Ovary (tissue), 9 donors: ENCODE results near the gene MAD1L1. TPM values are rescaled to one million over a fixed set of nuclear protein-coding genes. Genes with fewer than 3 reads are reported as not detected.

Experiments
- DNase-seq, 5 donors: peaks; one replicate each; pipeline ENCODE4 v3.0.0-alpha.2; 2019 to 2020
- H3K27ac ChIP-seq, 2 donors: fragments of 200-600 bp; one replicate each; pipeline versions ENCODE4 v1.5.1 to v1.8.0; 2019 to 2022
- H3K27me3 ChIP-seq: fragments of 200-600 bp; one replicate; pipeline ENCODE4 v1.8.0; 2022
- H3K36me3 ChIP-seq: fragments of 200-600 bp; sonication (generic); one replicate; pipeline ENCODE4 v1.5.1; 2019
- H3K4me1 ChIP-seq: one replicate; pipeline ENCODE4 v1.8.1; 2013; ENCODE audit warnings: mild to moderate bottlenecking, moderate library complexity; ENCODE audit not compliant: insufficient read depth
- H3K4me3 ChIP-seq: fragments of 200-600 bp; sonication (generic); one replicate; pipeline ENCODE4 v1.5.1; 2017
- H3K9me3 ChIP-seq, 2 donors: fragments of 200-600 bp in 1 of 2; sonication (generic) in 1 of 2; one replicate each; pipeline versions ENCODE4 v1.5.1 to v1.8.1; 2013 to 2019; ENCODE audit warnings: mild to moderate bottlenecking in 1 of 2, moderate library complexity in 1 of 2
- EP300 ChIP-seq: sonication (generic); formaldehyde crosslinking; IDR thresholded peaks from one replicate; pipeline ENCODE4 v1.6.1; 2017; ENCODE audit warnings: antibody characterized with exemption
- POLR2A ChIP-seq: fragments of 450-650 bp; IDR thresholded peaks from one replicate; pipeline ENCODE4 v1.6.1; 2017; ENCODE audit warnings: antibody characterized with exemption, mild to moderate bottlenecking, moderate library complexity
- WGBS, 3 donors: extraction: QIAGEN DNeasy Blood & Tissue Kit in 1 of 3; methylation state at CpG; one replicate each; pipeline versions ENCODE4 v1.1.5 to v1.1.7; 2013 to 2017; 5-methylcytosine and 5-hydroxymethylcytosine counted together
- intact Hi-C, 4 donors: fragments of 100-400 bp; cut with DNase I; formaldehyde crosslinking; loops; one replicate each; pipeline versions ENCODE4 v1.11.0 to v1.15.1; 2022 to 2023
- polyA plus RNA-seq, 2 donors: library from polyadenylated mRNA; stranded (reverse); fragments of 200-250 nt in 1 of 2; fragments of 350-450 nt in 1 of 2; fragmentation: Illumina TruSeq in 1 of 2; extraction: RNeasy Lipid Tissue Mini Kit (QIAGEN cat#74804) in 1 of 2; gene quantifications; one replicate each; pipeline ENCODE4 v1.2.3, GENCODE V29; 2013 to 2014
- total RNA-seq, 7 donors: library from RNA; depleted of rRNA in 2 of 7; stranded (reverse); fragments of >200 nt in 2 of 7; fragmentation: NEBNext Ultra II Directional in 3 of 7; extraction: Animal tissue kit (Norgen Biotek cat#: 25700) in 3 of 7; gene quantifications; one replicate each; pipeline versions ENCODE4 v1.1.0 to v1.2.4, GENCODE V29; 2016 to 2023
- TF ChIP-seq, protein P1 (sequence below), 3 donors: fragments of 450-650 bp in 2 of 3; fragments of 200-600 bp in 1 of 3; IDR thresholded peaks; one replicate each; pipeline versions ENCODE4 v1.5.1 to v1.8.0; 2016 to 2022; ENCODE audit warnings: antibody characterized with exemption in 3 of 3, mild to moderate bottlenecking in 1 of 3
- donor health status: DM: no; HTN: no; CAD: no; lungs with moderate emphysema.
- donor health status: DM: no; HTN: no; CAD: no.
- donor health status: Bipolar disorder and iron deficiency.
- donor health status: DM: yes; HTN: yes; CAD: no.
- donor health status: DM: no; HTN: no; CAD: no.
- donor health status: DM: yes; HTN: yes; CAD: no.

Gene MAD1L1
- total and polyA plus RNA-seq, 9 donors = 5.9 to 36.6 (median 22.8) TPM

DNA sequence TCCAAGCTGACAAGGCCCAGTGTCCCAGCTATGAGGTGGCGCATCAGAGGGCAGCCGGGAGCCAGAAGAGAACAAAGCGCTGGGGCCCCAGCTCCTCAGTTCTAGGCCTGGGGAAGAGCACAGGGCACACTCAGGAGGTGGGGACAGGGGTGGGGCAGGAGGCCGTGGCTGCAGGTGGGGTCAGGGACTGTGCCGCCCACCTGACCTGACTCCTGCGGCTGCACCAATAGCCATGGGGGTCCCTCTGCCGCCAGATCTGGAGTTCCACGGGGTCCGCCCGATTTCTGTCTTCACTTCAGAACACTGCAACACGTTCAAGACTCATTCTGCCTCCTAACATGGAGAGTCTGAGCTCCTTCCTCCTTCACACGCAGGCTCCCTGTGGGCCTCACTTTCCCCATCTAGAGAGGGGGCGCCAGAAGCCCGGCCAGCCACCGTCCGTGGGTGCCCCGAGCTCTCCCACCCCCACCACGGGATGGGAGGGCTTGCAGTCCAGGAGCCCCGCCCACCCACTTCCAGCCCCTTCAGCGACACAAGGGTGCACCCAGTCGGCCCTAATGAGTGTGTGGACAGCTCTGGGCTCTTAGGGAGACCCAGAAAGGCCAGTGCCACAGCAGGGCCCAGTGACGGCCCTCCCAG is 278.3 kb downstream of the MAD1L1 start:
- no peak for TF ChIP-seq EP300
- TF ChIP-seq, protein P1, sequence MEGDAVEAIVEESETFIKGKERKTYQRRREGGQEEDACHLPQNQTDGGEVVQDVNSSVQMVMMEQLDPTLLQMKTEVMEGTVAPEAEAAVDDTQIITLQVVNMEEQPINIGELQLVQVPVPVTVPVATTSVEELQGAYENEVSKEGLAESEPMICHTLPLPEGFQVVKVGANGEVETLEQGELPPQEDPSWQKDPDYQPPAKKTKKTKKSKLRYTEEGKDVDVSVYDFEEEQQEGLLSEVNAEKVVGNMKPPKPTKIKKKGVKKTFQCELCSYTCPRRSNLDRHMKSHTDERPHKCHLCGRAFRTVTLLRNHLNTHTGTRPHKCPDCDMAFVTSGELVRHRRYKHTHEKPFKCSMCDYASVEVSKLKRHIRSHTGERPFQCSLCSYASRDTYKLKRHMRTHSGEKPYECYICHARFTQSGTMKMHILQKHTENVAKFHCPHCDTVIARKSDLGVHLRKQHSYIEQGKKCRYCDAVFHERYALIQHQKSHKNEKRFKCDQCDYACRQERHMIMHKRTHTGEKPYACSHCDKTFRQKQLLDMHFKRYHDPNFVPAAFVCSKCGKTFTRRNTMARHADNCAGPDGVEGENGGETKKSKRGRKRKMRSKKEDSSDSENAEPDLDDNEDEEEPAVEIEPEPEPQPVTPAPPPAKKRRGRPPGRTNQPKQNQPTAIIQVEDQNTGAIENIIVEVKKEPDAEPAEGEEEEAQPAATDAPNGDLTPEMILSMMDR (IDR thresholded peaks at IDR 0.05) = no peak
- TF ChIP-seq POLR2A = no peak
- DNase-seq = no peak
- no peaks in the 10 kb centered on the region for H3K9me3 ChIP-seq
- no peaks in the 10 kb centered on the region for H3K36me3 ChIP-seq
- no peak overlapping the region for H3K27ac ChIP-seq
- 73 to 78% (median 75%) methylated on average over 22 of the region's 22 CpGs for WGBS, 3 donors
- no peaks in the 10 kb centered on the region for H3K27me3 ChIP-seq
- intact Hi-C loops = no loop called here
- peaks cover 3% of the 10 kb centered on the region for H3K4me1 ChIP-seq
- no peak overlapping the region for H3K4me3 ChIP-seq

DNA sequence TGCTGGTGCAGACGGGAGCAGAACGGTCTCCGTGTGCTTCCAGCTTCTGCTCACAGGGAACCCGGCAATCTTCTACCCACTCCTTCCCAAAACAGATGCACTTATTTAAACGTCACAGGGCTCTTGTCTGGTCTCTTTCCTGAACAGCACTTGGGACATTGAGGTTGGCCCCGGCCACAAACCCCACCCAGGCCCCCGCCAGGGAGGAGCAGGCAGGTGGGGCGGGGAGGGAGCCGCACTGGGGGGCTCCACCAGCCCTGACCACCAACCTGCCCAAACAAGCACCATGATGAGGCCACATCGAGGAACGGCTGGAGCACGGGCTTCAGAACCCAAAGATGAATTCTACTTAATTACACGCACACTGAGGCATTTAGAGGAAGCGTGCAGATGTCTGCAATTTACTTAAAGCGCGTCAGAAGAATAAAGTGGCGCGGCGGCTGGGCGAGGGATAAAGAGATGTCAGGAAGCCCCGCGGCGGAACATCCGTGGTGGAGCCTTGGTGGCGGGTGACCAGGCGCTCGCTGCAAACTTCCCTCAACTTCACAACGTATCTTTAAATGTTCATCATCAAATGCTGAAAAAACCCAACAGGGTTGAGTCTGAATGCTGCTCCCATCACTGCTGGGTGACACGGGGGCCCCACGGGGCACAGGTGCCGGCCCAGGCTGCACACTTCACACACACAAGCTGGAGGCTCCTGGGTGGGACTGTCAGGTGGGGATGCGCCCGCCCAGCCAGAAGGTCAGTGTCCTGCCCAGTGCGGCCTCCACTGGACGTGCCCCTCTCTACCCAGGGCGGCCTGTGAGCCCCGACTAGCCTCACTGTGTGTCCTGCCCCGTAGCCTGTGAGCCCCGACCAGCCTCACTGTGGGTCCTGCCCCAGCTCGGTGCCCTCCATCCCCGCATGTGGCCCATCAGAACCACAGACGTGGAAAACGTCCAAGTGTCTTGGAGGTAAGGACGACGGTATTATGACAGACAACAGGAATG is 279.2 kb downstream of the MAD1L1 start:
- Histone ChIP-seq H3K9me3 (no peaks in the 10 kb centered on the region), H3K27me3 (no peaks in the 10 kb centered on the region), H3K27ac (no peak overlapping the region), H3K36me3 (no peaks in the 10 kb centered on the region), H3K4me1 (peaks cover 3% of the 10 kb centered on the region), H3K4me3 (no peak overlapping the region)
- intact Hi-C loops = no loop called here
- no peak for DNase-seq
- 93 to 94% (median 94%) methylated on average over 45 of the region's 45 CpGs for WGBS, 3 donors
- no peak for TF ChIP-seq POLR2A
- TF ChIP-seq, protein P1 (IDR thresholded peaks at IDR 0.05) = no peak
- TF ChIP-seq EP300 = no peak

DNA sequence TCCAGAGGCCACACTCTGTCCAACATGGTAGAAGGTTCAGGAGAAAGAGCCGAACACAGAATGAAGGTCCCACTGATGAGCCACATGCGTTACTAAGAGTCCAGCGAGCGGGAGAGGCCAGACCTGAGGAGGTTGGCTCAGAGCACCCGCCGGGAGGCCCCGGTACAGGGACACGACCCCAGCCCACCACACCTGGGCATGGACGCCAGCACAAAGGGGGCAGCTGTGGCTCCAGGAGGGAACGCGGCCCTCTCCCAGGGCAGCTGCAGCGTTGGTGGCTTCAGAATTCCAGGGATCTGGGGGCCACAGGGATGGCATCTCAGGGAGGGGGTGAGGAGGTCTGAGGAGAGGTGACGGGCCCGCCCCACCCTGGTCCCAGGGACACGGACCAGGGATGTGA is 280.0 kb downstream of the MAD1L1 start:
- H3K27ac ChIP-seq = no peak overlapping the region
- intact Hi-C loops = no loop called here

DNA sequence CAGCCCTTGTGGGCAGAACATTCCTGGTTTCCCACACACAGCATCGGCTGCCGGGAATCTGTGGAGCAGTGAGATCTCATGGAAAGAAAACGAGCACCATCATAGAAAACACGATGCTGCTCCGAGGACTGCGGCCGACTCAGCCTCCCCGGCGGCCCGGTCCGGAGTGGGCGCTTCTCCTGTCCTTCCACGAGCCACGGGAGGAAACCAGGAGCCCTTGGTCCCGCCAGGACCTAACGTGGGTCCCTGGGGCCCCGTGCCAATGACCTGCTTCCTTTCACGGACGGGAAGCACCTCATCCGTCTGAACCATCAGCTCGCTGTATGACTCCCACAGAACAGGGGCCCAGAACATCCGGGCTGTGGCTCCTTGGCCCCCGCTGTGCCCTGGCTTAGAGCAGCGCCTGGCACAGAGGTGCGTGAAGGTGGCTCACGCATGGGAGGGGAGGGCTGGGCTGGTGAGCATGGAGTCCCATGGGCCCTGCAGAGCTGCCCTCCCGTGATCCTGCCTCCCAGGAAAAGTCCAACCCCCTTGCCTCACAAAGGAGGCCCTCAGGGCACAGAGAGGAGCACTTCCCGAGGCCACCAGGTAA is 280.5 kb downstream of the MAD1L1 start:
- H3K9me3 ChIP-seq = no peaks in the 10 kb centered on the region
- intact Hi-C loops = no loop called here
- H3K27me3 ChIP-seq = no peaks in the 10 kb centered on the region
- H3K36me3 ChIP-seq = no peaks in the 10 kb centered on the region
- H3K4me3 ChIP-seq = no peak overlapping the region
- no peak overlapping the region for H3K27ac ChIP-seq
- 93 to 96% (median 96%) methylated on average over 28 of the region's 28 CpGs for WGBS, 3 donors
- peak in 1 of 5 donors; percentile 18 for DNase-seq
- TF ChIP-seq EP300 = no peak
- TF ChIP-seq, protein P1 (IDR thresholded peaks at IDR 0.05) = no peak
- no peak for TF ChIP-seq POLR2A
- peaks cover 3% of the 10 kb centered on the region for H3K4me1 ChIP-seq

More for the DNA sequence above, 280.0 kb downstream of the MAD1L1 start:
- 95 to 96% (median 95%) methylated on average over 15 of the region's 15 CpGs for WGBS, 3 donors
- DNase-seq = no peak
- Histone ChIP-seq H3K4me3 (no peak overlapping the region), H3K9me3 (no peaks in the 10 kb centered on the region), H3K4me1 (peaks cover 3% of the 10 kb centered on the region), H3K36me3 (no peaks in the 10 kb centered on the region), H3K27me3 (no peaks in the 10 kb centered on the region)
- TF ChIP-seq, protein P1 (IDR thresholded peaks at IDR 0.05) = no peak
- no peak for TF ChIP-seq EP300
- no peak for TF ChIP-seq POLR2A
